ENCODE data around the gene GJB2. TPM values are rescaled to one million over a fixed set of nuclear protein-coding genes. Genes with fewer than 3 reads are reported as not detected.
A peak's percentile ranks its signal among the peaks of the same experiment; 100 is the strongest.

Gene GJB2
- total RNA-seq, 1 donor from 2014 or later: 4.6 TPM

GRCh38 chr13:20174656-20175405 lies 17.9 kb downstream of the GJB2 start:
- Histone ChIP-seq H4K20me1 (ENCODE audit: insufficient read depth, low read length) (no peaks in the 10 kb centered on the region), H3K4me2 (ENCODE audit: low read length) (peak overlapping the region; percentile 80), H3K9ac (ENCODE audit: low read length) (peak overlapping the region; percentile 45), H2AFZ (ENCODE audit: low read depth, low read length) (peak overlapping the region; percentile 72), H3K4me1 (ENCODE audit: insufficient read depth, low read length) (peaks cover 13% of the 10 kb centered on the region), H3K27ac (ENCODE audit: low read depth, low read length) (peak overlapping the region; percentile 16), H3K4me3 (ENCODE audit: insufficient read depth, low read depth, low read length) (peak overlapping the region; percentile 46), H3K9me3 (ENCODE audit: insufficient read depth, low read depth, low read length) (no peaks in the 10 kb centered on the region), H3K79me2 (ENCODE audit: insufficient read depth, low read length) (no peaks in the 10 kb centered on the region), H3K27me3 (ENCODE audit: insufficient read depth, low read length) (peaks cover 15% of the 10 kb centered on the region), H3K36me3 (ENCODE audit: insufficient read depth, low read length) (no peaks in the 10 kb centered on the region)
- no peak overlapping the region for H3K4me3 Mint-ChIP-seq (ENCODE audit: unreplicated experiment)
- FAIRE-seq: peak; percentile 76
- peak; percentile 91 for DNase-seq (ENCODE audit: low read depth)
- peaks cover 18% of the 10 kb centered on the region for H3K27me3 Mint-ChIP-seq (ENCODE audit: low read depth, unreplicated experiment)
- no peaks in the 10 kb centered on the region for H3K36me3 Mint-ChIP-seq (ENCODE audit: low read depth, unreplicated experiment)
- peaks cover 16% of the 10 kb centered on the region for H3K4me1 Mint-ChIP-seq (ENCODE audit: low read depth, unreplicated experiment)
- H3K9me3 Mint-ChIP-seq (ENCODE audit: unreplicated experiment): no peaks in the 10 kb centered on the region
- TF ChIP-seq CTCF (IDR thresholded peaks at IDR 0.05; ENCODE audit: insufficient read depth, low read depth, low read length) (no peak), EZH2 (IDR thresholded peaks at IDR 0.05; ENCODE audit: insufficient read depth, low read length) (no peak)
- no peak overlapping the region for H3K27ac Mint-ChIP-seq (ENCODE audit: unreplicated experiment)

- no peaks in the 10 kb centered on the region for H3K9me3 ChIP-seq (ENCODE audit: insufficient read depth, low read depth, low read length)
- Mint-ChIP-seq H3K4me1 (ENCODE audit: low read depth, unreplicated experiment) (peaks cover 16% of the 10 kb centered on the region), H3K9me3 (ENCODE audit: unreplicated experiment) (no peaks in the 10 kb centered on the region), H3K27me3 (ENCODE audit: low read depth, unreplicated experiment) (peaks cover 25% of the 10 kb centered on the region), H3K27ac (ENCODE audit: unreplicated experiment) (no peak overlapping the region), H3K36me3 (ENCODE audit: low read depth, unreplicated experiment) (peaks cover 1% of the 10 kb centered on the region), H3K4me3 (ENCODE audit: unreplicated experiment) (no peak overlapping the region)
- FAIRE-seq: no peak
- no peak overlapping the region for H3K9ac ChIP-seq (ENCODE audit: low read length)
- H3K4me2 ChIP-seq (ENCODE audit: low read length): no peak overlapping the region
- no peak for DNase-seq (ENCODE audit: low read depth)
- no peaks in the 10 kb centered on the region for H4K20me1 ChIP-seq (ENCODE audit: insufficient read depth, low read length)
- no peaks in the 10 kb centered on the region for H3K79me2 ChIP-seq (ENCODE audit: insufficient read depth, low read length)
- H3K27ac ChIP-seq (ENCODE audit: low read depth, low read length): no peak overlapping the region
- H3K4me1 ChIP-seq (ENCODE audit: insufficient read depth, low read length): peaks cover 13% of the 10 kb centered on the region
- no peak overlapping the region for H3K4me3 ChIP-seq (ENCODE audit: insufficient read depth, low read depth, low read length)
- TF ChIP-seq CTCF (IDR thresholded peaks at IDR 0.05; ENCODE audit: insufficient read depth, low read depth, low read length) (no peak), EZH2 (IDR thresholded peaks at IDR 0.05; ENCODE audit: insufficient read depth, low read length) (no peak)
- peaks cover 4% of the 10 kb centered on the region for H3K27me3 ChIP-seq (ENCODE audit: insufficient read depth, low read length)
- H3K36me3 ChIP-seq (ENCODE audit: insufficient read depth, low read length): no peaks in the 10 kb centered on the region
- H2AFZ ChIP-seq (ENCODE audit: low read depth, low read length): no peak overlapping the region
These were observed 19.5 kb downstream of the GJB2 start for GRCh38 chr13:20173116-20173746.

DNA sequence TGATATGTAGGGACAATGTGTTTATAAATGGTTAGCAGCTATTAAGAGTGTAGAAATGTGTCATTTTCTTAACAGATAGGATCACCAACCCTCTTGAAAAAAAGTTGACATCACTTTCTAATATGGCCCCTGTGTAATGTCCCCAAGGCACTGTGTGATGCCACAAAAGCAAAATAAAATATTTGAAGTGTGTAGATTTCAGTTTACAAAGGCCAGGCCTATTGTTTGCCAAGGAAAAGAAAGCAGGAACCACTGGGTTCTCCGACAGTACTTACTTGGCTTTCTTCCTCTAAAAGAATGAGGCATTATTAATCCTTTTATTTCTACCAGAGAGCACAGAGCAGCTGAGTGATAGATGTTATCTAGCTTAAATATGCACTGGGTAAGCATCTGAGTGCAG lies 21.4 kb downstream of the GJB2 start:
- Histone ChIP-seq H3K36me3 (ENCODE audit: insufficient read depth, low read length) (no peaks in the 10 kb centered on the region), H4K20me1 (ENCODE audit: insufficient read depth, low read length) (no peaks in the 10 kb centered on the region), H3K27me3 (ENCODE audit: insufficient read depth, low read length) (peaks cover 5% of the 10 kb centered on the region), H3K4me2 (ENCODE audit: low read length) (no peak overlapping the region), H3K9ac (ENCODE audit: low read length) (no peak overlapping the region), H3K9me3 (ENCODE audit: insufficient read depth, low read depth, low read length) (no peaks in the 10 kb centered on the region), H3K4me1 (ENCODE audit: insufficient read depth, low read length) (peaks cover 13% of the 10 kb centered on the region), H3K27ac (ENCODE audit: low read depth, low read length) (no peak overlapping the region), H3K79me2 (ENCODE audit: insufficient read depth, low read length) (no peaks in the 10 kb centered on the region), H2AFZ (ENCODE audit: low read depth, low read length) (no peak overlapping the region), H3K4me3 (ENCODE audit: insufficient read depth, low read depth, low read length) (no peak overlapping the region)
- Mint-ChIP-seq H3K4me3 (ENCODE audit: unreplicated experiment) (no peak overlapping the region), H3K36me3 (ENCODE audit: low read depth, unreplicated experiment) (peaks cover 1% of the 10 kb centered on the region), H3K27me3 (ENCODE audit: low read depth, unreplicated experiment) (peaks cover 41% of the 10 kb centered on the region), H3K27ac (ENCODE audit: unreplicated experiment) (no peak overlapping the region), H3K4me1 (ENCODE audit: low read depth, unreplicated experiment) (peaks cover 12% of the 10 kb centered on the region), H3K9me3 (ENCODE audit: unreplicated experiment) (no peaks in the 10 kb centered on the region)
- no peak for TF ChIP-seq CTCF (IDR thresholded peaks at IDR 0.05; ENCODE audit: insufficient read depth, low read depth, low read length)
- no peak for TF ChIP-seq EZH2 (IDR thresholded peaks at IDR 0.05; ENCODE audit: insufficient read depth, low read length)
- FAIRE-seq: no peak
- DNase-seq (ENCODE audit: low read depth): peak; percentile 47
